SK-N-SH treated with all-trans-retinoic acid at 6 μM for 48 hours (cell line): ENCODE data around the gene SNRPF.
"Not testable (repeated sequence)": the region's sequence is repeated elsewhere in the genome, so short reads cannot be mapped to it uniquely, and the experiment has no call there.

Experiments used
- ARNTL ChIP-seq: fragments of 450-650 bp; formaldehyde crosslinking; IDR thresholded peaks from 2 replicates; pipeline ENCODE4 v1.5.0; 2020; ENCODE audit warnings: low read depth, mild to moderate bottlenecking, moderate library complexity, borderline replicate concordance
- BACH2 ChIP-seq: fragments of 250-450 bp; sonication (Bioruptor Pico); IDR thresholded peaks from 2 replicates; pipeline ENCODE4 v1.9.0; 2021; ENCODE audit warnings: mild to moderate bottlenecking, borderline replicate concordance
- CREB5 ChIP-seq: fragments of 250-450 bp; sonication (Bioruptor Pico); IDR thresholded peaks from 2 replicates; pipeline ENCODE4 v1.5.1; 2020; ENCODE audit warnings: low read depth, mild to moderate bottlenecking, moderate library complexity
- CSDC2 ChIP-seq: fragments of 250-450 bp; sonication (Bioruptor Pico); IDR thresholded peaks from 2 replicates; pipeline ENCODE4 v1.5.0; 2020; ENCODE audit warnings: mild to moderate bottlenecking, moderate library complexity
- ISL1 ChIP-seq: fragments of 250-450 bp; sonication (Bioruptor Pico); IDR thresholded peaks from 2 replicates; pipeline ENCODE4 v2.1.2; 2022; ENCODE audit warnings: mild to moderate bottlenecking, moderate library complexity
- OSR1 ChIP-seq: fragments of 250-450 bp; sonication (Bioruptor Pico); IDR thresholded peaks from 2 replicates; pipeline ENCODE4 v1.8.0; 2022; ENCODE audit warnings: moderate library complexity, mild to moderate bottlenecking, inconsistent platforms
- PATZ1 ChIP-seq: fragments of 250-450 bp; sonication (Bioruptor Pico); IDR thresholded peaks from 2 replicates; pipeline ENCODE4 v1.8.0; 2020; ENCODE audit warnings: mild to moderate bottlenecking, moderate library complexity, borderline replicate concordance
- SNAI2 ChIP-seq: fragments of 250-450 bp; sonication (Bioruptor Pico); IDR thresholded peaks from 2 replicates; pipeline ENCODE4 v1.5.0; 2020; ENCODE audit warnings: mild to moderate bottlenecking, moderate library complexity
- TOX ChIP-seq: fragments of 250-450 bp; sonication (Bioruptor Pico); IDR thresholded peaks from 2 replicates; pipeline ENCODE4 v1.8.0; 2021; ENCODE audit warnings: mild to moderate bottlenecking, moderate library complexity, borderline replicate concordance
- ZC3H10 ChIP-seq: fragments of 250-450 bp; sonication (Bioruptor Pico); IDR thresholded peaks from 2 replicates; pipeline ENCODE4 v1.5.1; 2021; ENCODE audit warnings: mild to moderate bottlenecking, moderate library complexity
- ZNF70 ChIP-seq: fragments of 450-650 bp; formaldehyde crosslinking; IDR thresholded peaks from 2 replicates; pipeline ENCODE4 v1.5.0; 2020; ENCODE audit warnings: mild to moderate bottlenecking, moderate library complexity

GRCh38 chr12:95842426-95842825 is 16.3 kb upstream of the SNRPF start:
- not testable (repeated sequence) for TF ChIP-seq CREB5 (CRISPR knock-in tag); PATZ1 (CRISPR knock-in tag); ZC3H10; OSR1 (CRISPR knock-in tag); ARNTL (CRISPR knock-in tag); ZNF70; ISL1; TOX (CRISPR knock-in tag); CSDC2 (CRISPR knock-in tag); SNAI2 (CRISPR knock-in tag); BACH2 (CRISPR knock-in tag)
